Measurements from ENCODE around the gene SEC23B. TPM values are rescaled to one million over a fixed set of nuclear protein-coding genes. Genes with fewer than 3 reads are reported as not detected.

The SEC23B gene
- total RNA-seq, result 46.4 and 49.6 TPM in 2 replicates

DNA sequence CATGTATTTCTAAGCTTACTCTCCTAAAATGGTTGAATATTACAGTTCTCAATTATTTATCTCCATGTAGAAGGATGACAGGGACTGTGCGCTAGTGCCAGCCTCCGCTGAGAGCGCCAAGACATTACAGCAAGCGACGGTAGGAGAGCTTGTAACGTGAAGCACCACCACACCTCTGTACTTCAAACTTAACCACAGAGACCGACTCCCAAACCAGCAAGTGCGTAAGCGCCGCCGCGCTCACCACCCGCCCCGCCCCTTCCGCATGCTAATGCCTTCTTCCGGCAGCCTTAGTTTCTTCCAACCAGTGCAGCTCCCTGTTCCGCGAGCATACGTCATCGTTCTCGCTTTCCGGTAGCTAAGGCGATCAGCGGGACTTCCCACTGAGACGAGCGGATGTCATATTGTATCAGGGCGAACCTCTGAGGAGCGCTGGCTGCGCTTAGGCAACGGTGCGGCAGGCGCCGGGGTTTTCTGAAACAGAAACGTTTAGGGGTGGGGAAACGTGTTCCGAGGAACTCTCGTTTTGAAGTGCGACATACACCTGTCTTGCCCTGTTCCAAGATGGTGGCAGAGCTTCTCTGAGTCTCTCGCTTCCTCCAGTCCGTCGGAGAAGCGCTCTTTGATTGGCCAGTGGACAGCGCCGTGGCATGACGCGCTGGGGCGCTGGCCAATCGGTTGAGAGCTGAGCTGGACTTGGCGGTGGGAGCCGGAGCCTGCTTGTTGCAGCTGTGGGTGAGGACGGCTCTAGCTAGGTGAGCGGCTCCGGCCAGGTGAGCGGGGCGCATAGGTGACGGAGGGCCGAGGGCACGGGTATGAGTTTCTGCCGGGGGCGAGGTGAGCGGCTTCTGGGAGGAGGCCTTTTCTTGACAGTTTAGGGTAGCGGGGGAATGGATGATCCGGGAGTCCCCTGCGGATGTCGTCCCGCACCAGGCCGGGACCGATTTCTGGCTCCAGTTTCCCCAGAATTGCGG is at the start of gene SEC23B:
Gene SEC23B, plus strand, starts transcription at position 723 of the 974 bp plus-strand sequence. CDS start 2,896 bp downstream, outside the sequence.

DNA sequence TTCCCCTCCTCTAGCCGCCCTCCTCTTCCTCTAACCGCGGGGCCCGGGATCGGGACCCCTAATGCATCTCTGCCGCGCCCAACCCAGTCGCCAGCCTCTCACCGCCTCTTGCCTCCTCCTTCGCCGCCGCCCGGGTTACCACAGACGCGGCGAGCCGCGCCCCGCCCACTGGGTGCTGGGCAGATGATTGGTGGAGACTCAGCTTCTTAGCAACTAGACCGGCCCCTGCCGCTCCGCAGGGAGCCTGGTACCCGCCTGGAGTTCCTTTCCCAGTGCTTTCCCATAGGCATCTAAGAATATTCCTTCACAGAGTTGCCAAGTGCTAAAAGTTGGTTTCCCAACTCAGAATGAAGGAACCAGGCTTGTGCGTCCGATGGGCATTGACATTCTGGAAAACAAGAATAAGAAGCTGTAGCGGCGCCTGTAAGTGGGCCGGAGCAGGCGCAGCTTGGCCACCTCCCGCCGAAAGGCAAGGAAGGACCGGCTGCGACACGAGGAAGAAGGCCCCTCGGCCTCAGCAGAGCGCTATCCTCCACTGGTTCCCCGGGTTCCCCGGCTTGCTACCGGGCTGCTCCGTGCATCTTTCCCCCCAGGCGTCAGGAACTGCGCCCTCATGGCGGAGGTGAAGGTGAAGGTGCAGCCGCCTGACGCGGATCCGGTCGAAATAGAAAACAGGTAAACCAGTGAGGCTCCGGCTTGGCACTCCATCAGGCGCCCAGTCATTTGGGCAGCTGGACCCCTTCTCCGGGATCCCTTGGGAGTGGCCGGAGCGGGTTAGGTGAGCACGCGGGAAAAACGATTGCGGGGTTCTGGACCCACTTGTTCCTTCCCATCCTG is 40.6 kb upstream of the SEC23B start, which contains the start of the genes DZANK1 and POLR3F:
Gene DZANK1, minus strand, starts transcription at position 137 of the 837 bp plus-strand sequence. CDS start 1,672 bp downstream, outside the sequence.
Gene POLR3F, plus strand, starts transcription at position 497 of the 837 bp plus-strand sequence. Its CDS starts 117 bp downstream, at position 614.

DNA sequence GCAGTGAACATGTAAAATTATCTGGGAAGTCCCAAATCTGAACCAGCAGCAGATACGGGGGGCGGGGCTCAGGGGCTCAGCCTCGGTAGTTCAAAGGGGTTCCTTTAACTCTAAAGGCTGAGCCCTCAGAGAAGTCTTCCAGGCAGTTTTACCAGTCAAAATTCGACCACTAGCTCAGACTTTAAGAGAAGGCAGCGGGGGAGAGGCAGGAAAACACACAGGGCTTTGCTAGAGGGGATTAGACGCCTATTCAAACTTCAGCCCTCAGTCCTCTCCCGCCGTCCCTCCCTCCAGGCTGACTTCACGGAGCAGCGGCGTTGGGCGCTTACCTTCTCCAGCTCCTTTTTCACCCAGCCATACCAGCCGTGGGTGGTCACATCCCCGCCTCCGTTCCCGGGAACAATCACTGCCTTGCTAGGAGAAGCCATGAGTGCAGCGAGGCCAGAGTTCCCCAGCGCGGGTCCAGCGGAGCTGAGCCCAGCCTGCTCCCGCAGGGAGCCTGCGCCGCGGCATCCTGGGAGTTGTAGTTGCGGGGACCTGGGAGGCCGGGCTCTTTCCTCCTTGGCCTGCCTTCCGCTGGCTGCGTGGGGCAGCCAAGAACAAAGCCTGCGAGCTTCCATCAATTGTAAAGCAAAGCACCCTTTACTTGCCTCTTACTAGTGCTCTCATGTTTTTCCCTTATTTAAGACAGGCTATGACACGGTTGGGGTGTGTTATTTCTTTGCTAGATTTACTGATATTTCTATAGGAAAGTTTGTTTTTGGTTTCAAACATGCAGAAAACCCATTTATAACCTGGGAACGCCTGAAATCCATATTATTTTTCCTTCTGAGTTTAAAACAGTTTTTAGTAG is 10.8 kb upstream of the SEC23B start, which contains the start of gene RBBP9:
Gene RBBP9, minus strand, starts transcription at position 486 of the 853 bp plus-strand sequence. Its CDS starts 58 bp downstream, at position 428.

DNA sequence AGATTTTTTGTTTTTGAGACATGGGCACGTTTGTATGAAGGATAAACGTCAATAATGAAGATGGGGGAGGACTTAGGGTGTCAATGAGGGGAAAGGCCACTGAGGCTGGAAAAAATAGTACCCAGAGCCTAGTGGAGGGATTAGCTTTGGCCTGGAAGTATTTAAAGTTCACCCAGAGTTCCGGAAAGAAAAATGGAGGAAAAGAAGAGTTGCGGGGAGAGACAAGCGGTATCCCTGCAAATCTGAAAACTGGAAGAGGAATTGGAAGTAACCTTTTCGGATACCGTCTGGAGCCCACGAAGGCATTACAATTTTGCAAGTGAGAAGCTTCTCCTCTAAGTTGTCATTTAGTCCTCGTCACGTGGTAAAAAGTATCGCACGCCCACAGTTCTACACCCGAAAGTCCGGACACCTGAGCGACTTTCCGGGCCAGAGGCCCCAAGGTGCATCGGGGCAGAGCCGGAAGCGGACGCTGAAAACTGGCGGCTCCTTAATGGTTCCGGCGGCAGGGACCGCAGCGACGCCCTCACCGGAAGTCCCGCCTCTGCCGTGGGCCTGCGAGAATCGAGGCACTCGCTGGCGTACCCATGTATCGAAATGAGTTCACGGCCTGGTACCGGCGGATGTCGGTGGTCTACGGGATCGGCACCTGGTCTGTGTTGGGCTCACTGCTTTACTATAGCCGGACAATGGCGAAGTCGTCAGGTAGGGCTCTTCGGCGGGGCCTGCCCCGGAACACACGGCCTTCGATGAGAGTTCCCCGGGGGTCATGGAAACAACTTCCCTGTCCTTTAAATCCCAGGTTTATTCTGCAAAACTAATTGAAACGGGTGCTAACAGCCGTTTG is 59.4 kb downstream of the SEC23B start, which contains the start of gene SMIM26:
Gene SMIM26, plus strand, starts transcription at position 541 of the 847 bp plus-strand sequence. Its CDS starts 47 bp downstream, at position 588.

DNA sequence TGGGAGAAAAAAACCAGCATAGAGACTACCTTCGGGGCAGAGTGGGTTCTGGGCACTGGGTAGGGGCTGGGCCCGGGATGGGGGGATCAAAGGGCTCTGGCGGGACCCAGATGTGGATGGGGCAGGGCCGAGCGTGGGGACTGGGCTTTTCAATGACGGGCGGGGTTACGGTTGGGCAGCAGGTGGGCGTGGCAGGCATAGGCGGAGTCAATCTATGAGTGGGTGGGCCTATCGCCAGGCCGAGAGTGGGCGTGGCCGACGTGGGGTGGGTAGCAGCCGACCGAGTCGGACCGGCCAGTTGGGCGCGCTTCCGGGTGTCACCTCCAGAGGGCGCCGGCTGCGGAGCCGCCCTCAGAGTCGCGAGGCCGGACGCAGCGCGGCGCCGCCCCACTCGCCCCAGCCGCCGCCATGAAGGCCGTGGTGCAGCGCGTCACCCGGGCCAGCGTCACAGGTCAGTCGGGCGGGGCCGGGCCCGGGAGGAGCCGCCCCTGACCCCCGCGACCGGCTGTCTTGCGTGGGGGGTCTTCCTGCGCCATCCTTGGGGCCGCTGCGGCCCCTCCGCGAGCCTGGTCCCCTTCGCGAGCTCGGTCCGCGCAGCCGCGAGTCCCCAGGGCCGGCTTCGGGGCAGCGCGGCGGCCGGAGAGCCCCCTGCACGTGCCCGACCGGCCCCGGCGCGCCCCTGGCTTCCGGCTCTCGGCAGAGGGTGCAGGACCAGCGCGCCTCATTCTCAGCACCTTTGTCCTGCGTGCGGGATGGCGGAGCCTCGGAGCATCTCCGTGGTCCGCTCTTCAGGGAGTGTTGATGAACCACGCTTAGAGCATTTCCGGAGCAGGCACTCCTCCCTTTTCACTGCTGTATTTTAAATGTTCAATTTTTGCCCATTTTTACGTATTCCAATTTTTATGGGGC is 80.2 kb downstream of the SEC23B start, which contains the start of gene DTD1:
Gene DTD1, plus strand, starts transcription at position 390 of the 909 bp plus-strand sequence. Its CDS starts 19 bp downstream, at position 409.

Other genes starting within 250 kb of the SEC23B start
- 23.8 and 25.3 TPM in 2 replicates for gene ZNF133, start 219.4 kb upstream of the SEC23B start, total RNA-seq
- gene DZANK1, start 40.9 kb upstream of the SEC23B start, total RNA-seq, result 0.83 and 0.85 TPM in 2 replicates
- 10.7 and 10.9 TPM in 2 replicates for gene POLR3F, start 40.5 kb upstream of the SEC23B start, total RNA-seq
- gene RBBP9, start 10.7 kb upstream of the SEC23B start, total RNA-seq, result 9.0 and 9.4 TPM in 2 replicates
- gene SMIM26, start 59.5 kb downstream of the SEC23B start, total RNA-seq, result 95.9 and 129 TPM in 2 replicates
- gene DTD1, start 80.1 kb downstream of the SEC23B start, total RNA-seq, result 54.7 and 84.1 TPM in 2 replicates

All from smooth muscle cell of bladder (primary cell).